GM12878 (cell line): ENCODE results near the gene TIMM17B. TPM values are rescaled to one million over a fixed set of nuclear protein-coding genes. Genes with fewer than 3 reads are reported as not detected.

Experiments used
- ATAC-seq: fragments of 200-7000 bp; cut with Tn5 transposase; 3 replicates; pipeline ENCODE4 v1.9.1; 2020; ENCODE audit warnings: mild to moderate bottlenecking, moderate library complexity
- BruUV-seq: library from RNA; stranded (reverse); fragments of 400-500 nt; replicated peaks from 2 replicates; lab custom pipeline; 2021; lab: Mats Ljungman, UMichigan
- CTCF ChIA-PET: fragments of 300-600 bp; sonication (Branson Sonifier 250); formaldehyde crosslinking; extraction: SDS; loops from one replicate; lab custom pipeline; 2021; ENCODE audit warnings: inconsistent platforms; lab: Yijun Ruan, JAX
- POLR2A ChIA-PET: fragments of 350-600 bp; formaldehyde crosslinking; extraction: SDS; loops from one replicate; lab custom pipeline; 2021; ENCODE audit warnings: inconsistent platforms; lab: Charles Lee
- RAD21 ChIA-PET: fragments of 300-600 bp; sonication (Branson Sonifier 250); formaldehyde crosslinking; loops from one replicate; lab custom pipeline; 2023; ENCODE audit warnings: antibody characterized with exemption; ENCODE audit not compliant: unreplicated experiment; lab: Charles Lee
- SMC1A ChIA-PET: fragments of 300-600 bp; sonication (Branson Sonifier 250); formaldehyde crosslinking; loops from one replicate; lab custom pipeline; 2023; ENCODE audit not compliant: unreplicated experiment, uncharacterized antibody; lab: Charles Lee
- DNase-seq: peaks from one replicate; pipeline ENCODE4 v3.0.0-alpha.2; 2011; ENCODE audit warnings: low read depth, low spot score
- FAIRE-seq: peaks from 3 replicates; lab custom pipeline; 2011; peaks lifted over from hg19 to GRCh38; lab: Jason Lieb, UNC
- H2AFZ ChIP-seq: 2 replicates; pipeline ENCODE4 v1.6.0; 2011; ENCODE audit warnings: low read depth, low read length, control low read depth; ENCODE audit not compliant: control insufficient read depth
- H3K27ac ChIP-seq: 2 replicates; pipeline ENCODE4 v1.5.1; 2011; ENCODE audit warnings: control low read depth; ENCODE audit not compliant: control insufficient read depth, insufficient read depth
- H3K27me3 ChIP-seq, 2 experiments: replicated peaks in 1 of 2; 2 replicates each; pipeline versions ENCODE4 v1.6.0 to v1.6.1; 2011; ENCODE audit warnings: low read length in 1 of 2; ENCODE audit not compliant: control insufficient read depth in 2 of 2, insufficient read depth in 2 of 2
- H3K36me3 ChIP-seq, 2 experiments: 2 replicates each; pipeline ENCODE4 v1.5.1; 2011; ENCODE audit warnings: low read length in 1 of 2; ENCODE audit not compliant: control insufficient read depth in 2 of 2, insufficient read depth in 2 of 2
- H3K4me1 ChIP-seq: 2 replicates; pipeline ENCODE4 v1.6.1; 2011; ENCODE audit warnings: mild to moderate bottlenecking, low read length, moderate library complexity, mixed read lengths; ENCODE audit not compliant: control insufficient read depth, insufficient read depth
- H3K4me2 ChIP-seq: 2 replicates; pipeline ENCODE4 v1.6.0; 2011; ENCODE audit warnings: control low read depth; ENCODE audit not compliant: control insufficient read depth, insufficient read depth
- H3K4me3 ChIP-seq: fragments of 200-600 bp; sonication (generic); 2 replicates; pipeline ENCODE4 v1.5.1; 2016
- H3K79me2 ChIP-seq: 2 replicates; pipeline ENCODE4 v1.6.0; 2011; ENCODE audit warnings: low read length; ENCODE audit not compliant: control insufficient read depth, insufficient read depth
- H3K9ac ChIP-seq: 2 replicates; pipeline ENCODE4 v1.8.0; 2011; ENCODE audit warnings: low read length, control low read depth, mixed read lengths; ENCODE audit not compliant: control insufficient read depth, insufficient read depth
- H3K9me3 ChIP-seq: replicated peaks from 3 replicates; pipeline ENCODE4 v1.5.1; 2011; ENCODE audit warnings: mild to moderate bottlenecking, low read length; ENCODE audit not compliant: control insufficient read depth, insufficient read depth
- H4K20me1 ChIP-seq: 2 replicates; pipeline ENCODE4 v1.6.0; 2011; ENCODE audit not compliant: control insufficient read depth, insufficient read depth
- BRCA1 ChIP-seq: IDR thresholded peaks from 2 replicates; pipeline ENCODE4 v1.6.1; 2011; ENCODE audit warnings: low read depth, low read length, improper control_type of control experiment
- CHD4 ChIP-seq: fragments of 200-600 bp; sonication (generic); IDR thresholded peaks from 2 replicates; pipeline ENCODE4 v1.6.1; 2016; ENCODE audit warnings: mild to moderate bottlenecking
- EP300 ChIP-seq, 2 experiments: fragments of 150-350 bp in 1 of 2; IDR thresholded peaks; 2 replicates each; pipeline ENCODE4 v1.6.1; 2011 to 2012; ENCODE audit warnings: low read depth in 2 of 2, low read length in 2 of 2, borderline replicate concordance in 1 of 2, improper control_type of control experiment in 1 of 2, inconsistent platforms in 1 of 2; ENCODE audit not compliant: control insufficient read depth in 1 of 2
- ESRRA ChIP-seq: IDR thresholded peaks from 2 replicates; pipeline ENCODE4 v1.6.1; 2012; ENCODE audit warnings: mild to moderate bottlenecking, low read length, improper control_type of control experiment
- FOXM1 ChIP-seq: IDR thresholded peaks from 2 replicates; pipeline ENCODE4 v1.6.1; 2012; ENCODE audit warnings: low read depth, mild to moderate bottlenecking, inconsistent platforms, low read length, moderate library complexity
- GABPA ChIP-seq: IDR thresholded peaks from 2 replicates; pipeline ENCODE4 v1.6.1; 2014; ENCODE audit warnings: antibody characterized with exemption, low read depth, mild to moderate bottlenecking, inconsistent platforms
- IRF3 ChIP-seq: fragments of 450-650 bp; IDR thresholded peaks from 2 replicates; pipeline ENCODE4 v1.6.1; 2014; ENCODE audit warnings: mild to moderate bottlenecking
- JUNB ChIP-seq: IDR thresholded peaks from 2 replicates; pipeline ENCODE4 v1.6.1; 2016; ENCODE audit warnings: antibody characterized with exemption, mild to moderate bottlenecking
- MXI1 ChIP-seq: fragments of 150-350 bp; IDR thresholded peaks from 2 replicates; pipeline ENCODE4 v1.6.1; 2011; ENCODE audit warnings: low read depth, mild to moderate bottlenecking, inconsistent platforms, low read length, improper control_type of control experiment
- NFIC ChIP-seq: IDR thresholded peaks from 2 replicates; pipeline ENCODE4 v1.6.1; 2012; ENCODE audit warnings: low read depth, mild to moderate bottlenecking, inconsistent platforms, low read length, moderate library complexity
- RELA ChIP-seq: fragments of 450-650 bp; IDR thresholded peaks from 2 replicates; pipeline ENCODE4 v1.8.0; 2014; ENCODE audit warnings: borderline replicate concordance; ENCODE audit not compliant: partially characterized antibody
- RELB ChIP-seq: fragments of 450-650 bp; IDR thresholded peaks from 2 replicates; pipeline ENCODE4 v1.6.1; 2017; ENCODE audit warnings: low read depth, mild to moderate bottlenecking, moderate library complexity
- RFX5 ChIP-seq: IDR thresholded peaks from 2 replicates; pipeline ENCODE4 v1.6.1; 2011; ENCODE audit warnings: low read depth, low read length, improper control_type of control experiment
- RUNX3 ChIP-seq: IDR thresholded peaks from 2 replicates; pipeline ENCODE4 v1.6.1; 2012; ENCODE audit warnings: low read length, inconsistent platforms
- SMAD5 ChIP-seq: IDR thresholded peaks from 2 replicates; pipeline ENCODE4 v1.6.1; 2016; ENCODE audit warnings: antibody characterized with exemption, low read depth
- SREBF1 ChIP-seq: IDR thresholded peaks from 2 replicates; pipeline ENCODE4 v1.6.1; 2012; ENCODE audit warnings: mild to moderate bottlenecking, low read length
- SREBF2 ChIP-seq: IDR thresholded peaks from 2 replicates; pipeline ENCODE4 v1.6.1; 2012; ENCODE audit warnings: mild to moderate bottlenecking, low read length
- STAT3 ChIP-seq: IDR thresholded peaks from 2 replicates; pipeline ENCODE4 v1.6.1; 2011; ENCODE audit warnings: low read depth, low read length, improper control_type of control experiment
- TCF3 ChIP-seq: IDR thresholded peaks from 2 replicates; pipeline ENCODE4 v1.6.1; 2012; ENCODE audit warnings: low read depth, mild to moderate bottlenecking, low read length, borderline replicate concordance; ENCODE audit not compliant: insufficient read depth
- YY1 ChIP-seq: IDR thresholded peaks from 2 replicates; pipeline ENCODE4 v1.6.1; 2011; ENCODE audit warnings: low read depth, mild to moderate bottlenecking, low read length
- ZBED1 ChIP-seq: IDR thresholded peaks from 2 replicates; pipeline ENCODE4 v1.6.1; 2016; ENCODE audit warnings: borderline replicate concordance
- ZNF24 ChIP-seq: fragments of 450-650 bp; IDR thresholded peaks from 2 replicates; pipeline ENCODE4 v1.6.1; 2017; ENCODE audit warnings: antibody characterized with exemption, mild to moderate bottlenecking
- ZNF274 ChIP-seq: IDR thresholded peaks from one replicate; pipeline ENCODE4 v1.8.0; 2011; ENCODE audit not compliant: insufficient read length, insufficient read depth
- ZZZ3 ChIP-seq: IDR thresholded peaks from 2 replicates; pipeline ENCODE4 v1.6.1; 2011; ENCODE audit warnings: low read depth; ENCODE audit not compliant: control insufficient read depth, insufficient read length
- WGBS: methylation state at CpG from one replicate; pipeline ENCODE4 v1.1.6; 2016; ENCODE audit warnings: low lambda C conversion rate; ENCODE audit not compliant: insufficient replicate concordance, insufficient coverage; ENCODE audit errors: missing lambda C conversion rate; 5-methylcytosine and 5-hydroxymethylcytosine counted together
- in situ Hi-C: fragments of 300-500 bp; cut with MboI; formaldehyde crosslinking; loops from 9 replicates; pipeline ENCODE4 v1.14.3; 2018; ENCODE audit warnings: mixed read lengths
- intact Hi-C: fragments of 100-400 bp; cut with micrococcal nuclease; formaldehyde crosslinking; loops from one replicate; pipeline ENCODE4 v1.14.2; 2022; ENCODE audit not compliant: unreplicated experiment
- polyA plus RNA-seq, 11 experiments: library from polyadenylated mRNA; depleted of rRNA in 4 of 11; unstranded in 6 of 11; stranded (reverse) in 5 of 11; fragments of >200 nt; fragmentation: Nextera tagmentation in 4 of 11; fragmentation: Illumina TruSeq in 1 of 11; extraction: Ambion mirVana in 4 of 11; extraction: Trizol in 1 of 11; gene quantifications; 1 replicate in 1 of 11; 2 replicates in 10 of 11; pipeline versions ENCODE4 v1.2.1 to v1.2.3, GENCODE V29; 2011 to 2016; ENCODE audit warnings: inconsistent platforms in 2 of 11, missing spikeins in 2 of 11, low read depth in 1 of 11
- total RNA-seq, 4 experiments: library from RNA; depleted of rRNA in 3 of 4; stranded (reverse); fragments of >200 nt in 3 of 4; fragmentation: Illumina TruSeq in 1 of 4; extraction: Trizol in 1 of 4; gene quantifications; 2 replicates each; pipeline versions ENCODE4 v1.2.1 to v1.2.3, GENCODE V29; 2013 to 2021
- TF ChIP-seq, protein P1 (sequence below): IDR thresholded peaks from 2 replicates; pipeline ENCODE4 v1.6.1; 2011; ENCODE audit warnings: low read depth, mild to moderate bottlenecking, low read length, moderate library complexity, borderline replicate concordance; ENCODE audit errors: extremely low read depth

TIMM17B gene
- total and polyA plus RNA-seq, 10 of the 15 experiments (the other 5 are each of a cell fraction or from before 2014, with no cell fraction given): 4.5 to 88.7 (median 47.5) TPM

DNA sequence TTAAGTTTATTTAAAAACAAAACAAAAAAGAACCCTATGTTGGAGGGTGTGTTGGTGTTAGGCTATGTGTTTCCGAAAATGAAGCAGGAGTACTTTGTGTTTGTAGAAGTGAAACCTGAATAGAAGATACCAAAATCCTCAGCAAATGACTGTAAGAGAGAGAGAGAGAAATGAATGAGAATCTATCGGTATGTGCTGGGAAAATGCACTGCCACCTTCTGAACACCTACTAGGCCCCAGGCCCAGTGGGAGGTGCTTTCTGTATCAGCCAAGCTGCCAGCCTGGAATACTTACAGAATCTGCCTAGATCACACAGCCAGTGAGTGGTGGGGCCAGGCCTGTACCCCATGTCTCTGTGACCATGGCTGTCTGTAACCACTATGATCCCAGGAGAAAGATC is 36.2 kb upstream of the TIMM17B start:
- Histone ChIP-seq H3K9ac (peak overlapping the region; percentile 15), H3K36me3 (peaks cover 2 to 8% of the 10 kb centered on the region in 2 experiments; a peak in 3 of 4 replicates), H4K20me1 (no peaks in the 10 kb centered on the region), H3K9me3 (no peaks in the 10 kb centered on the region; the same call in 2 of the 3 replicates), H2AFZ (no peak overlapping the region), H3K4me3 (no peak overlapping the region), H3K27ac (peak overlapping the region; percentile 83), H3K27me3 (no peaks in the 10 kb centered on the region), H3K79me2 (peaks cover 20% of the 10 kb centered on the region), H3K4me1 (peaks cover 45% of the 10 kb centered on the region), H3K4me2 (peak overlapping the region; percentile 44)
- in situ Hi-C loops: loop anchor here (25.0 kb wide), 1 partner anchor 1721 kb away; the partner anchor contains the start of gene CDK16
- no peak for DNase-seq
- CTCF ChIA-PET: no interaction called here
- POLR2A ChIA-PET: no interaction called here
- FAIRE-seq: peak; percentile 59
- intact Hi-C loops: no loop called here
- WGBS: 0% methylated on average over 2 of the region's 2 CpGs
- SMC1A ChIA-PET: no interaction called here
- no TSS peak for BruUV-seq
- RAD21 ChIA-PET: no interaction called here
- peak; percentile 16 for ATAC-seq
- TF ChIP-seq EP300 (IDR thresholded peaks at IDR 0.05; ENCODE audit: borderline replicate concordance in 1 of 2, control insufficient read depth in 1 of 2, low read depth in 2 of 2, low read length in 2 of 2) (peak; percentile 25 to 59; a peak in 2 of 4 replicates), SREBF1 (no peak), STAT3 (no peak), IRF3 (no peak), CHD4 (no peak), GABPA (no peak), RELA (no peak), ZZZ3 (no peak), ZBED1 (no peak), BRCA1 (no peak), TCF3 (no peak), SMAD5 (no peak), NFIC (0 out of 2 replicates have a peak, but pooled peaks have one; percentile 32), JUNB (peak; percentile 29; the same call in 1 of the 2 replicates), RELB (peak; percentile 21; the same call in 1 of the 2 replicates), ZNF24 (0 out of 2 replicates have a peak, but pooled peaks have one; percentile 5), FOXM1 (no peak), RUNX3 (peak; percentile 48), YY1 (no peak), ZNF274 (no peak), MXI1 (peak; percentile 21; the same call in 1 of the 2 replicates), SREBF2 (no peak), ESRRA (no peak), RFX5 (no peak)
- TF ChIP-seq, protein P1, sequence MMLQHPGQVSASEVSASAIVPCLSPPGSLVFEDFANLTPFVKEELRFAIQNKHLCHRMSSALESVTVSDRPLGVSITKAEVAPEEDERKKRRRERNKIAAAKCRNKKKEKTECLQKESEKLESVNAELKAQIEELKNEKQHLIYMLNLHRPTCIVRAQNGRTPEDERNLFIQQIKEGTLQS: no peak
